Mesangial cell (primary cell): ENCODE results near the gene CEP57L1. TPM values are rescaled to one million over a fixed set of nuclear protein-coding genes. Genes with fewer than 3 reads are reported as not detected.

Experiments
- total RNA-seq: library from RNA; depleted of rRNA; stranded (reverse); fragments of >200 nt; gene quantifications from 2 replicates; pipeline ENCODE4 v1.2.3, GENCODE V29; 2015

CEP57L1 gene
- 8.0 and 14.3 TPM in 2 replicates for total RNA-seq

DNA sequence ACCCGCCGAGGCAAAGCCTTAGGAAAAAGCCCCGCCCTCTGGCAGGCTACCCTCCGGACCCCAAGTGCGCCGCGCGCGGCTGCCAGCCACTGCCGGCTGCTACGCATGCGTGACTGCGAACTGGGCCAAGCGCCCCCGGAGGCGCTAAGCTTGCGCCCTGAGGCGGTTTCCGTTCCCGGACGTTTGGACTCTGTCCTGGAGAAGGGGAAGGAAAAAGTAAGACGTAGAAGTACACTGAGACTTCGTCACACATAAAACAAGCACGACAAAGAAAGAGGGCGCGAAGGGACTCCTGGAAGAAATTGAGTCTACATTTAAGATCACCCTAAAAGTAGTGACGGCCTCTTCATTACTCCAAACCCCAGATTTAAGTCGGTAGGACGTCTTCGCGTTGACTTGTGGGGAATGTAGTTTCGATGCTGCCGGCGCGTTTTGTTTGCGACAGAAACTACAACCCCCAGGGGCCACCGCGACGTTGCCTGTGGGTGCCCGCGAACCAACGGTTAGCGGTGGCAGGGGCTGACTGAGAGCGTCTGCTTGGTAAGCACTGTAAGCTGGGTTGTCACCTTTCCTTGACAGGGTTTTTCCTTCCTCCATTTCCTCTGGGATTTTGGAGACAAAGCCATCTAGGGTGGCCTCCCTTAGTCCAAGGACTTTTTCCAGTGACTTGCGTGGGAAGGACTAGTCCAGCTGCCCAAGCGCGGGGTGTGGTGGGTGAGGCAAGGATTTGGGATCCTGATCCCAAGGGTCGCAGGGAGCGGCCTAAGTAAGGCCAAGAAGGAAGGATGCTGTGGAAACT, at the start of gene CEP57L1:
CEP57L1 (plus strand) TSS at position 472 of the 799 bp plus-strand sequence. CDS start 49,715 bp downstream, outside the sequence.

DNA sequence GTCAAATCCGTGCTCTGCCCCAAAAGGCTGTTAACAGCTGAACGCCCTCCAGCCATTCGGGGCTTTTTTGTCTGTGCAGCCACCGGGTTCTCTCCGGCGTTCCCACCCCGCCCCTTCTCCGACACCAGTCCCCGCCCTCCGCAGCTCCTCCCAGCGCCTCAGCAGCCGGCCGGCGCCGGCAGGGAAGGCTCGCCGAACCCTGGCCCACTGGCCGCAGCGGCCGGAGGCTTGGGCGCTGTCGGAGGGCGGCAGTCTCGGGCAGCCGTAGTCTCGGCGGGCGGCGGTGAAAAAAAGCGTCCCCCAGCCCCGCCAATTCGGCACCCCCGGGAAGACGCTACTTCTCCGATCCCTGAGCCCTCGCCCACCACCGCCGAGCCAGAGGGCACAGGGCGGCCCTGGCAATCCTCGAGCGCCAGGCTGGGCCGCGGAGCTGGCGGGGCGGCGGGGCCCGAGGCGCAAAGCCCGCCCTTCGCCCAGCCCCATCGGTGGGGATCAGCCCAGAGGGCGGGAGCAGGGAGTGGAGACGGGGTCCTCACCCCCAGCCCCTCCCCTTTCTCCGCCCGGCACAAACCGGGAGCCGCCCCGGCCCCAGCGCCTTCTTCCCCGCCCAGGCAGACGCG, 781 bp upstream of the CEP57L1 start, which contains the start of gene SESN1:
SESN1 (minus strand) TSS at position 431 of the 620 bp plus-strand sequence. CDS start 773 bp downstream, outside the sequence.

Other genes with a start within 250 kb of the CEP57L1 start
- gene ARMC2, start 247.1 kb upstream of the CEP57L1 start, total RNA-seq, result 0.81 and 1.6 TPM in 2 replicates
- 3.6 and 6.2 TPM in 2 replicates for gene SESN1, start 661 bp upstream of the CEP57L1 start, total RNA-seq